IMR-90 (cell line): ENCODE measurements around the gene CACNA2D1.

Experiments
- CHD1 ChIP-seq: IDR thresholded peaks from 2 replicates; pipeline ENCODE4 v1.6.1; 2012; ENCODE audit warnings: low read depth, low read length, improper control_type of control experiment
- ELK1 ChIP-seq: fragments of 150-350 bp; IDR thresholded peaks from 2 replicates; pipeline ENCODE4 v1.6.1; 2016; ENCODE audit warnings: low read depth, mild to moderate bottlenecking, low read length, moderate library complexity, borderline replicate concordance
- MAFK ChIP-seq: IDR thresholded peaks from 2 replicates; pipeline ENCODE4 v1.6.1; 2012; ENCODE audit warnings: low read depth, low read length, improper control_type of control experiment
- MXI1 ChIP-seq: IDR thresholded peaks from 2 replicates; pipeline ENCODE4 v1.6.1; 2012; ENCODE audit warnings: low read depth, mild to moderate bottlenecking, low read length, moderate library complexity, borderline replicate concordance
- POLR2A ChIP-seq: IDR thresholded peaks from 2 replicates; pipeline ENCODE4 v1.6.1; 2012; ENCODE audit warnings: mild to moderate bottlenecking, low read depth, low read length
- SMC3 ChIP-seq: fragments of 150-350 bp; IDR thresholded peaks from 2 replicates; pipeline ENCODE4 v1.6.1; 2016; ENCODE audit warnings: low read depth, mild to moderate bottlenecking, antibody characterized with exemption, low read length, moderate library complexity
- TF ChIP-seq, protein P1 (sequence below): conservative IDR thresholded peaks from 2 replicates; pipeline ENCODE4 v1.5.1; 2012; ENCODE audit warnings: mild to moderate bottlenecking, low read depth, low read length, improper control_type of control experiment

GRCh38 chr7:82142263-82142864 lies 301.2 kb downstream of the CACNA2D1 start:
- no peak for TF ChIP-seq POLR2A
- TF ChIP-seq, protein P1, sequence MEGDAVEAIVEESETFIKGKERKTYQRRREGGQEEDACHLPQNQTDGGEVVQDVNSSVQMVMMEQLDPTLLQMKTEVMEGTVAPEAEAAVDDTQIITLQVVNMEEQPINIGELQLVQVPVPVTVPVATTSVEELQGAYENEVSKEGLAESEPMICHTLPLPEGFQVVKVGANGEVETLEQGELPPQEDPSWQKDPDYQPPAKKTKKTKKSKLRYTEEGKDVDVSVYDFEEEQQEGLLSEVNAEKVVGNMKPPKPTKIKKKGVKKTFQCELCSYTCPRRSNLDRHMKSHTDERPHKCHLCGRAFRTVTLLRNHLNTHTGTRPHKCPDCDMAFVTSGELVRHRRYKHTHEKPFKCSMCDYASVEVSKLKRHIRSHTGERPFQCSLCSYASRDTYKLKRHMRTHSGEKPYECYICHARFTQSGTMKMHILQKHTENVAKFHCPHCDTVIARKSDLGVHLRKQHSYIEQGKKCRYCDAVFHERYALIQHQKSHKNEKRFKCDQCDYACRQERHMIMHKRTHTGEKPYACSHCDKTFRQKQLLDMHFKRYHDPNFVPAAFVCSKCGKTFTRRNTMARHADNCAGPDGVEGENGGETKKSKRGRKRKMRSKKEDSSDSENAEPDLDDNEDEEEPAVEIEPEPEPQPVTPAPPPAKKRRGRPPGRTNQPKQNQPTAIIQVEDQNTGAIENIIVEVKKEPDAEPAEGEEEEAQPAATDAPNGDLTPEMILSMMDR: no peak
- no peak for TF ChIP-seq MAFK
- TF ChIP-seq CHD1: no peak
- no peak for TF ChIP-seq MXI1
- no peak for TF ChIP-seq SMC3
- no peak for TF ChIP-seq ELK1
